Measurements from ENCODE around the gene DAP. TPM values are rescaled to one million over a fixed set of nuclear protein-coding genes. Genes with fewer than 3 reads are reported as not detected.

DAP gene
- polyA plus RNA-seq, 3 donors = 60.9 to 69.0 (median 62.3) TPM

- Histone ChIP-seq H3K79me2 (ENCODE audit: insufficient read depth, low read length) (peaks cover 69% of the 10 kb centered on the region), H3K27me3 (ENCODE audit: control insufficient read depth in 2 of 2, insufficient read depth in 2 of 2, low read length in 2 of 2) (no peaks in the 10 kb centered on the region), H3K9me3 (replicated peaks in 1 of 2; ENCODE audit: control insufficient read depth in 1 of 2, insufficient read depth in 1 of 2, low read length in 2 of 2) (no peaks in the 10 kb centered on the region), H3K4me2 (replicated peaks; ENCODE audit: extremely low read depth, low read length, poor library complexity, severe bottlenecking) (no peak overlapping the region), H3K27ac (ENCODE audit: low read depth in 1 of 2, low read length in 2 of 2) (no peak overlapping the region), H2AFZ (ENCODE audit: insufficient read depth, low read depth, low read length, poor library complexity, severe bottlenecking) (no peak overlapping the region), H3K36me3 (replicated peaks in 1 of 2; ENCODE audit: control insufficient read depth in 1 of 2, insufficient read depth in 2 of 2, low read length in 2 of 2) (peaks cover 16 to 54% of the 10 kb centered on the region in 2 donors), H4K20me1 (ENCODE audit: insufficient read depth, low read length) (peaks cover 94% of the 10 kb centered on the region), H3K4me3 (replicated peaks in 1 of 3; ENCODE audit: low read depth in 2 of 3, low read length in 3 of 3) (no peak overlapping the region), H3K9ac (ENCODE audit: insufficient read depth, low read length, poor library complexity, severe bottlenecking) (no peak overlapping the region), H3K4me1 (ENCODE audit: control insufficient read depth in 1 of 2, insufficient read depth in 2 of 2, low read length in 2 of 2) (peaks cover 18 to 33% of the 10 kb centered on the region in 2 donors)
- intact Hi-C loops (cut with micrococcal nuclease) = loop anchor here in 1 of 2 donors (5.0 kb wide), 1 partner anchor 36 kb away; no protein-coding TSS in a partner anchor
- DNase-seq = no peak
- Mint-ChIP-seq H3K9me3 (peaks cover 0 to 2% (median 0%) of the 10 kb centered on the region in 7 donors), H3K27me3 (ENCODE audit: low read depth in 3 of 3) (no peaks in the 10 kb centered on the region), H3K4me3 (no peak overlapping the region), H3K36me3 (peaks cover 34 to 45% of the 10 kb centered on the region in 2 donors), H3K4me1 (peaks cover 32% of the 10 kb centered on the region), H3K27ac (peak overlapping the region in 2 of 7 donors; percentile 37 to 73)
- TF ChIP-seq, protein P1, sequence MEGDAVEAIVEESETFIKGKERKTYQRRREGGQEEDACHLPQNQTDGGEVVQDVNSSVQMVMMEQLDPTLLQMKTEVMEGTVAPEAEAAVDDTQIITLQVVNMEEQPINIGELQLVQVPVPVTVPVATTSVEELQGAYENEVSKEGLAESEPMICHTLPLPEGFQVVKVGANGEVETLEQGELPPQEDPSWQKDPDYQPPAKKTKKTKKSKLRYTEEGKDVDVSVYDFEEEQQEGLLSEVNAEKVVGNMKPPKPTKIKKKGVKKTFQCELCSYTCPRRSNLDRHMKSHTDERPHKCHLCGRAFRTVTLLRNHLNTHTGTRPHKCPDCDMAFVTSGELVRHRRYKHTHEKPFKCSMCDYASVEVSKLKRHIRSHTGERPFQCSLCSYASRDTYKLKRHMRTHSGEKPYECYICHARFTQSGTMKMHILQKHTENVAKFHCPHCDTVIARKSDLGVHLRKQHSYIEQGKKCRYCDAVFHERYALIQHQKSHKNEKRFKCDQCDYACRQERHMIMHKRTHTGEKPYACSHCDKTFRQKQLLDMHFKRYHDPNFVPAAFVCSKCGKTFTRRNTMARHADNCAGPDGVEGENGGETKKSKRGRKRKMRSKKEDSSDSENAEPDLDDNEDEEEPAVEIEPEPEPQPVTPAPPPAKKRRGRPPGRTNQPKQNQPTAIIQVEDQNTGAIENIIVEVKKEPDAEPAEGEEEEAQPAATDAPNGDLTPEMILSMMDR (IDR thresholded peaks at IDR 0.05) = no peak
- WGBS (ENCODE audit: insufficient coverage) = no CpG with 5 or more reads among the region's 4 CpGs
Observed at GRCh38 chr5:10706326-10706725, 54.7 kb downstream of the DAP start.

- peaks cover 18 to 33% of the 10 kb centered on the region in 2 donors for H3K4me1 ChIP-seq (ENCODE audit: control insufficient read depth in 1 of 2, insufficient read depth in 2 of 2, low read length in 2 of 2)
- peaks cover 0 to 2% (median 0%) of the 10 kb centered on the region in 7 donors for H3K9me3 Mint-ChIP-seq
- H3K9me3 ChIP-seq (replicated peaks in 1 of 2; ENCODE audit: control insufficient read depth in 1 of 2, insufficient read depth in 1 of 2, low read length in 2 of 2) = no peaks in the 10 kb centered on the region
- H3K27me3 Mint-ChIP-seq (ENCODE audit: low read depth in 3 of 3) = no peaks in the 10 kb centered on the region
- no CpG with 5 or more reads among the region's 2 CpGs for WGBS (ENCODE audit: insufficient coverage)
- peaks cover 11 to 48% of the 10 kb centered on the region in 2 donors for H3K36me3 ChIP-seq (replicated peaks in 1 of 2; ENCODE audit: control insufficient read depth in 1 of 2, insufficient read depth in 2 of 2, low read length in 2 of 2)
- H4K20me1 ChIP-seq (ENCODE audit: insufficient read depth, low read length) = peaks cover 94% of the 10 kb centered on the region
- peaks cover 70% of the 10 kb centered on the region for H3K79me2 ChIP-seq (ENCODE audit: insufficient read depth, low read length)
- no peak for DNase-seq
- H3K27ac Mint-ChIP-seq = peak overlapping the region; percentile 77 to 93 (median 88)
- no peak overlapping the region for H2AFZ ChIP-seq (ENCODE audit: insufficient read depth, low read depth, low read length, poor library complexity, severe bottlenecking)
- H3K4me3 ChIP-seq (replicated peaks in 1 of 3; ENCODE audit: low read depth in 2 of 3, low read length in 3 of 3) = no peak overlapping the region
- H3K36me3 Mint-ChIP-seq = peaks cover 31 to 42% of the 10 kb centered on the region in 2 donors
- no peak overlapping the region for H3K4me2 ChIP-seq (replicated peaks; ENCODE audit: extremely low read depth, low read length, poor library complexity, severe bottlenecking)
- no peak overlapping the region for H3K9ac ChIP-seq (ENCODE audit: insufficient read depth, low read length, poor library complexity, severe bottlenecking)
- H3K4me3 Mint-ChIP-seq = no peak overlapping the region
- peaks cover 32% of the 10 kb centered on the region for H3K4me1 Mint-ChIP-seq
- no peaks in the 10 kb centered on the region for H3K27me3 ChIP-seq (ENCODE audit: control insufficient read depth in 2 of 2, insufficient read depth in 2 of 2, low read length in 2 of 2)
- peak overlapping the region in 1 of 2 donors; percentile 78 for H3K27ac ChIP-seq (ENCODE audit: low read depth in 1 of 2, low read length in 2 of 2)
- TF ChIP-seq, protein P1 (IDR thresholded peaks at IDR 0.05) = no peak
- intact Hi-C loops (cut with micrococcal nuclease) = loop anchor here in 1 of 2 donors (5.0 kb wide), 1 partner anchor 37 kb away; no protein-coding TSS in a partner anchor
Observed at GRCh38 chr5:10705747-10706146, 55.3 kb downstream of the DAP start.
